A673 (cell line): ENCODE data around the gene ZSCAN10.

Experiments
- CTCF ChIP-seq: fragments of 300-800, 200-600 bp; sonication (generic); conservative IDR thresholded peaks from 2 replicates; pipeline ENCODE4 v1.5.1; 2017; ENCODE audit warnings: low read depth, mild to moderate bottlenecking, antibody characterized with exemption, low read length, moderate library complexity, mixed read lengths
- EZH2 ChIP-seq: fragments of 200-600 bp; sonication (generic); IDR thresholded peaks from 2 replicates; pipeline ENCODE4 v1.6.1; 2017; ENCODE audit warnings: borderline replicate concordance, low read depth, mild to moderate bottlenecking, mixed read lengths, antibody characterized with exemption, low read length; ENCODE audit not compliant: poor library complexity, severe bottlenecking

- TF ChIP-seq EZH2 (no peak), CTCF (no peak)
Measured at GRCh38 chr16:3044708-3045107, 54.4 kb downstream of the ZSCAN10 start.
